ENCODE data around the gene LSM10.

Gene LSM10

GRCh38 chr1:36443297-36443696 is 45.6 kb upstream of the LSM10 start:
- H3K79me2 ChIP-seq (ENCODE audit: control insufficient read depth, insufficient read depth, low read length, poor library complexity), result no peaks in the 10 kb centered on the region
- no peak overlapping the region for H2AFZ ChIP-seq (ENCODE audit: insufficient read depth, low read length, poor library complexity)
- no peaks in the 10 kb centered on the region for H3K27me3 ChIP-seq (ENCODE audit: insufficient read depth, low read length)
- no peak overlapping the region for H3K23ac ChIP-seq (ENCODE audit: low read length)
- no peak overlapping the region for H3K27ac ChIP-seq (ENCODE audit: low read depth, low read length)
- peaks cover 8 to 19% of the 10 kb centered on the region in 2 experiments for H3K4me1 ChIP-seq (ENCODE audit: control insufficient read depth in 1 of 2, insufficient read depth in 2 of 2, low read length in 2 of 2)
- H4K12ac ChIP-seq (ENCODE audit: low read depth, low read length), result no peak overlapping the region
- no peak for DNase-seq
- no peaks in the 10 kb centered on the region for H3K9me3 ChIP-seq (ENCODE audit: insufficient read depth, low read depth, low read length)
- H2AK5ac ChIP-seq (ENCODE audit: low read length), result no peak overlapping the region
- H3K9ac ChIP-seq (ENCODE audit: low read length), result no peak overlapping the region
- no peak overlapping the region for H3K4me2 ChIP-seq (ENCODE audit: low read length)
- H3K36me3 ChIP-seq (ENCODE audit: control insufficient read depth in 1 of 2, insufficient read depth in 2 of 2, low read length in 2 of 2), result no peaks in the 10 kb centered on the region
- H3K79me1 ChIP-seq (ENCODE audit: low read length), result peaks cover 11% of the 10 kb centered on the region
- no peak overlapping the region for H2BK120ac ChIP-seq (ENCODE audit: insufficient read depth, low read length, poor library complexity)
- H4K91ac ChIP-seq (ENCODE audit: low read depth, low read length), result no peak overlapping the region
- H3K14ac ChIP-seq (ENCODE audit: low read length), result no peak overlapping the region
- H2BK5ac ChIP-seq (ENCODE audit: low read depth, low read length, poor library complexity), result no peak overlapping the region
- no peak overlapping the region for H3K18ac ChIP-seq (ENCODE audit: low read length)
- no peak overlapping the region for H2BK12ac ChIP-seq (ENCODE audit: low read length)
- no CpG with 5 or more reads among the region's 2 CpGs for WGBS (ENCODE audit: extremely low coverage, insufficient coverage, insufficient read length)
- H3K4ac ChIP-seq (ENCODE audit: low read depth, low read length), result no peak overlapping the region
- no peak overlapping the region for H3K4me3 ChIP-seq (ENCODE audit: low read depth, low read length)
- no peak overlapping the region for H4K8ac ChIP-seq (ENCODE audit: low read depth, low read length)

- Histone ChIP-seq H3K4me1 (ENCODE audit: control insufficient read depth in 1 of 2, insufficient read depth in 2 of 2, low read length in 2 of 2) (peaks cover 12 to 21% of the 10 kb centered on the region in 2 experiments), H4K12ac (ENCODE audit: low read depth, low read length) (no peak overlapping the region), H2BK5ac (ENCODE audit: low read depth, low read length, poor library complexity) (no peak overlapping the region), H3K9me3 (ENCODE audit: insufficient read depth, low read depth, low read length) (no peaks in the 10 kb centered on the region), H3K27ac (ENCODE audit: low read depth, low read length) (no peak overlapping the region), H3K4me2 (ENCODE audit: low read length) (no peak overlapping the region), H4K8ac (ENCODE audit: low read depth, low read length) (no peak overlapping the region), H3K27me3 (ENCODE audit: insufficient read depth, low read length) (no peaks in the 10 kb centered on the region), H3K18ac (ENCODE audit: low read length) (no peak overlapping the region), H2BK12ac (ENCODE audit: low read length) (no peak overlapping the region), H3K23ac (ENCODE audit: low read length) (no peak overlapping the region), H4K91ac (ENCODE audit: low read depth, low read length) (no peak overlapping the region), H2AK5ac (ENCODE audit: low read length) (no peak overlapping the region), H3K79me2 (ENCODE audit: control insufficient read depth, insufficient read depth, low read length, poor library complexity) (no peaks in the 10 kb centered on the region), H3K4ac (ENCODE audit: low read depth, low read length) (no peak overlapping the region), H3K4me3 (ENCODE audit: low read depth, low read length) (no peak overlapping the region), H3K36me3 (ENCODE audit: control insufficient read depth in 1 of 2, insufficient read depth in 2 of 2, low read length in 2 of 2) (no peaks in the 10 kb centered on the region), H3K9ac (ENCODE audit: low read length) (no peak overlapping the region), H3K79me1 (ENCODE audit: low read length) (peaks cover 17% of the 10 kb centered on the region), H2BK120ac (ENCODE audit: insufficient read depth, low read length, poor library complexity) (no peak overlapping the region), H3K14ac (ENCODE audit: low read length) (no peak overlapping the region), H2AFZ (ENCODE audit: insufficient read depth, low read length, poor library complexity) (no peak overlapping the region)
- peak in 1 of 2 donors; percentile 34 for DNase-seq
- WGBS (ENCODE audit: extremely low coverage, insufficient coverage, insufficient read length), result no CpG with 5 or more reads among the region's 3 CpGs
Measured at GRCh38 chr1:36442337-36442736, 44.6 kb upstream of the LSM10 start.

GRCh38 chr1:36440646-36441045 is 42.9 kb upstream of the LSM10 start:
- H3K4me3 ChIP-seq (ENCODE audit: low read depth, low read length), result no peak overlapping the region
- H3K4me2 ChIP-seq (ENCODE audit: low read length), result peak overlapping the region; percentile 8
- peak overlapping the region; percentile 63 for H2BK12ac ChIP-seq (ENCODE audit: low read length)
- H4K91ac ChIP-seq (ENCODE audit: low read depth, low read length), result peak overlapping the region; percentile 72
- peaks cover 21% of the 10 kb centered on the region for H3K79me1 ChIP-seq (ENCODE audit: low read length)
- peaks cover 1% of the 10 kb centered on the region for H3K79me2 ChIP-seq (ENCODE audit: control insufficient read depth, insufficient read depth, low read length, poor library complexity)
- DNase-seq, result peak in 1 of 2 donors; percentile 38
- H4K8ac ChIP-seq (ENCODE audit: low read depth, low read length), result peak overlapping the region; percentile 58
- no peaks in the 10 kb centered on the region for H3K27me3 ChIP-seq (ENCODE audit: insufficient read depth, low read length)
- peaks cover 15 to 25% of the 10 kb centered on the region in 2 experiments for H3K4me1 ChIP-seq (ENCODE audit: control insufficient read depth in 1 of 2, insufficient read depth in 2 of 2, low read length in 2 of 2)
- peak overlapping the region; percentile 87 for H2BK120ac ChIP-seq (ENCODE audit: insufficient read depth, low read length, poor library complexity)
- H3K27ac ChIP-seq (ENCODE audit: low read depth, low read length), result peak overlapping the region; percentile 83
- no peak overlapping the region for H3K4ac ChIP-seq (ENCODE audit: low read depth, low read length)
- peak overlapping the region; percentile 41 for H2BK5ac ChIP-seq (ENCODE audit: low read depth, low read length, poor library complexity)
- H2AK5ac ChIP-seq (ENCODE audit: low read length), result no peak overlapping the region
- no peak overlapping the region for H4K12ac ChIP-seq (ENCODE audit: low read depth, low read length)
- H3K9me3 ChIP-seq (ENCODE audit: insufficient read depth, low read depth, low read length), result no peaks in the 10 kb centered on the region
- no peak overlapping the region for H2AFZ ChIP-seq (ENCODE audit: insufficient read depth, low read length, poor library complexity)
- no peak overlapping the region for H3K23ac ChIP-seq (ENCODE audit: low read length)
- no peaks in the 10 kb centered on the region for H3K36me3 ChIP-seq (ENCODE audit: control insufficient read depth in 1 of 2, insufficient read depth in 2 of 2, low read length in 2 of 2)
- no CpG with 5 or more reads among the region's 3 CpGs for WGBS (ENCODE audit: extremely low coverage, insufficient coverage, insufficient read length)
- H3K18ac ChIP-seq (ENCODE audit: low read length), result no peak overlapping the region
- no peak overlapping the region for H3K14ac ChIP-seq (ENCODE audit: low read length)
- H3K9ac ChIP-seq (ENCODE audit: low read length), result no peak overlapping the region

- Histone ChIP-seq H3K79me1 (ENCODE audit: low read length) (peaks cover 21% of the 10 kb centered on the region), H4K91ac (ENCODE audit: low read depth, low read length) (peak overlapping the region; percentile 72), H3K27me3 (ENCODE audit: insufficient read depth, low read length) (no peaks in the 10 kb centered on the region), H2AFZ (ENCODE audit: insufficient read depth, low read length, poor library complexity) (no peak overlapping the region), H2BK120ac (ENCODE audit: insufficient read depth, low read length, poor library complexity) (peak overlapping the region; percentile 87), H3K9ac (ENCODE audit: low read length) (no peak overlapping the region), H4K12ac (ENCODE audit: low read depth, low read length) (no peak overlapping the region), H3K9me3 (ENCODE audit: insufficient read depth, low read depth, low read length) (no peaks in the 10 kb centered on the region), H2AK5ac (ENCODE audit: low read length) (no peak overlapping the region), H3K27ac (ENCODE audit: low read depth, low read length) (peak overlapping the region; percentile 83), H3K36me3 (ENCODE audit: control insufficient read depth in 1 of 2, insufficient read depth in 2 of 2, low read length in 2 of 2) (no peaks in the 10 kb centered on the region), H3K79me2 (ENCODE audit: control insufficient read depth, insufficient read depth, low read length, poor library complexity) (peaks cover 1% of the 10 kb centered on the region), H3K4me1 (ENCODE audit: control insufficient read depth in 1 of 2, insufficient read depth in 2 of 2, low read length in 2 of 2) (peaks cover 15 to 25% of the 10 kb centered on the region in 2 experiments), H4K8ac (ENCODE audit: low read depth, low read length) (no peak overlapping the region), H3K4ac (ENCODE audit: low read depth, low read length) (no peak overlapping the region), H2BK5ac (ENCODE audit: low read depth, low read length, poor library complexity) (peak overlapping the region; percentile 41), H2BK12ac (ENCODE audit: low read length) (peak overlapping the region; percentile 62), H3K4me3 (ENCODE audit: low read depth, low read length) (no peak overlapping the region), H3K18ac (ENCODE audit: low read length) (no peak overlapping the region), H3K23ac (ENCODE audit: low read length) (no peak overlapping the region), H3K14ac (ENCODE audit: low read length) (no peak overlapping the region), H3K4me2 (ENCODE audit: low read length) (peak overlapping the region; percentile 8)
- DNase-seq, result peak; percentile 72 to 76
- no CpG with 5 or more reads among the region's 3 CpGs for WGBS (ENCODE audit: extremely low coverage, insufficient coverage, insufficient read length)
Measured at GRCh38 chr1:36440044-36440443, 42.3 kb upstream of the LSM10 start.
